ENCODE measurements around the gene PAPPA2. TPM values are rescaled to one million over a fixed set of nuclear protein-coding genes. Genes with fewer than 3 reads are reported as not detected.

Gene PAPPA2
- total RNA-seq, 1 donor from 2014 or later: not detected

DNA sequence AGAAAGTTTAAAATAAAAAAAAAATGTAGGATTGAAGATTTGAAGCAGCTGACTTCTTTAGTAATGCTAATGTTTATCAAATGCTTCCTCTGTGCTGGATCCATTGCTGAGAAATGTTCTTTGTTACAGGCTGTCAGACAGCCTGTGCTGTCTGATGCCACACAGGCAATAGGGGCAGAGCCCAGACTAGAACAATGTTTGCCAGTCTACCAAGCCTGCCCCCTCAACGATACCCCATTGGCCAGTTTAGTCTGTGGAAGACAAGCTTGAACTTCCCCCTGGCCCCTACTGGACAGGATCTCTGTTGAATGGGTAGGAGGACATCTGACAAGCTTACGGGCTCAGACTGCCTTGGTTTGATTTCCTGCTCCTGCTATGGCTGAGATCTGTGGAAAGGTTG, 79.4 kb downstream of the PAPPA2 start:
- Mint-ChIP-seq H3K4me3 (no peak overlapping the region), H3K36me3 (ENCODE audit: low read depth) (no peaks in the 10 kb centered on the region), H3K27me3 (peaks cover 2% of the 10 kb centered on the region), H3K9me3 (no peaks in the 10 kb centered on the region), H3K27ac (no peak overlapping the region), H3K4me1 (no peaks in the 10 kb centered on the region)
- ChIA-PET CTCF (no interaction called here), POLR2A (no interaction called here)
- no peak for ATAC-seq (ENCODE audit: low read depth)
- no peak for DNase-seq
- intact Hi-C loops (cut with micrococcal nuclease): no loop called here
- TF ChIP-seq, protein P1, sequence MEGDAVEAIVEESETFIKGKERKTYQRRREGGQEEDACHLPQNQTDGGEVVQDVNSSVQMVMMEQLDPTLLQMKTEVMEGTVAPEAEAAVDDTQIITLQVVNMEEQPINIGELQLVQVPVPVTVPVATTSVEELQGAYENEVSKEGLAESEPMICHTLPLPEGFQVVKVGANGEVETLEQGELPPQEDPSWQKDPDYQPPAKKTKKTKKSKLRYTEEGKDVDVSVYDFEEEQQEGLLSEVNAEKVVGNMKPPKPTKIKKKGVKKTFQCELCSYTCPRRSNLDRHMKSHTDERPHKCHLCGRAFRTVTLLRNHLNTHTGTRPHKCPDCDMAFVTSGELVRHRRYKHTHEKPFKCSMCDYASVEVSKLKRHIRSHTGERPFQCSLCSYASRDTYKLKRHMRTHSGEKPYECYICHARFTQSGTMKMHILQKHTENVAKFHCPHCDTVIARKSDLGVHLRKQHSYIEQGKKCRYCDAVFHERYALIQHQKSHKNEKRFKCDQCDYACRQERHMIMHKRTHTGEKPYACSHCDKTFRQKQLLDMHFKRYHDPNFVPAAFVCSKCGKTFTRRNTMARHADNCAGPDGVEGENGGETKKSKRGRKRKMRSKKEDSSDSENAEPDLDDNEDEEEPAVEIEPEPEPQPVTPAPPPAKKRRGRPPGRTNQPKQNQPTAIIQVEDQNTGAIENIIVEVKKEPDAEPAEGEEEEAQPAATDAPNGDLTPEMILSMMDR (IDR thresholded peaks at IDR 0.05): no peak

DNA sequence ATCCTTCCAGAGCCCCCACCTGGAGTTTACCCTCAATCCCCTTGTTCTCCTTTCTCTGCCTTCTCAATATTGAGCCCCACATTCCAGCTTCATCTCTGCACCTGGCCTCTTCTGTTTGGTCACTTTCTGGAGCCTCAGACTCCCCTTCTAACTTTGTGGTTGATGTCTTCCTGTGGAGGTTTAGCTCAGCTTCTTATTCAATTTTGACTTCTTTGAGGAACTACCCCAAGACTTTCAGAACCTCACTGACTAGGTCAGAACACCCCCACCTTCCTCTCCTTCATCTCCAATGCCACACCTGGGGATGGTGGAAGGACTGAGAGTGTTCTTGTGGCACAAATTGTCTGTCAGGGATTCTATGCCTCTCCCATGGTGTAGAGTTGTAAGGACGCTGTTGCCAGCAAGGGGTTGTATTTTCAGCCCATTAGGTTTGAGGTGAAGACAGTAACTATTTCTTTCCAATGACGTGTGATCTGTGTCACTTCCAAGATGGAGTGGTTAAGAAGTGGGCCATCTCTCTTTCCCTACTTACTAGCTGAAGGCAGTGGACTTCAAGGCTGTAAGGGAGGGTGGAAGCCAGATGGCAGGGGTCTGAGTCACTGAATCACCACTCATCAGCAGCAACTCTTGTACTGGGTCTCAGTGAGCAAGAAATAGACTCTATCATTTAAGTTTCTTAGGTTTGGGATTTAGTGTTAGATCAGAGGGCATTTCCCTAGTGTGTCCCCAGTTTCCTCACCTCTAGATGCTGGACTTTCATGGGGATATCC, 80.6 kb downstream of the PAPPA2 start:
- no peak overlapping the region for H3K4me3 Mint-ChIP-seq

DNA sequence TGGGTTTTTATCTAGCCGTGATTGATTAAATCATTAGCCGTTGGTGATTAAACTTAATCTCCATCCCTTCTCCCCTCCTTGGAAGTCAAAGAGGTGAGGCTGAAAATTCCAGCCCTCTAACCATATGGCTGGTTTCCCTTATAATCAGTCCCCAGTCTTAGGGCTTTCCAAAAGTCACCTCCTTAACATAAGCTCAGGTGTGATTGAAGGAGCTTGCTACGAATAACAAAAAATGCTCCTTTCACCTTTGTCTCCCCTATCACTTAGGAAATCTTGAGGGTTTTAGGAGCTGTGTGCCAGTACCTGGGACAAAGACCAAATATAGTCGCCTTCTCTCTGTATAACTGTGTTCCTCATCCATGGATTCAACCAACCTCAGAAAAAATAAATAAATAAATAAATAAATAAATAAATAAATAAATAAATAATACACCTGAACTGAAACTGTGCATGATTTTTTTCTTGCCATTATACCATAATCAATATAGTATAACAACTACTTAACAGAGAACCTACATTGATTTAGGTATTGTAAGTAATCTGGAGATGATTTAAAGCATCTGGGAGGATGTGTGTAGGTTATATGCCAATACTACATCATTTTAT, 82.2 kb downstream of the PAPPA2 start:
- POLR2A ChIA-PET: no interaction called here
- Mint-ChIP-seq H3K27me3 (peaks cover 7% of the 10 kb centered on the region), H3K27ac (no peak overlapping the region), H3K4me3 (no peak overlapping the region), H3K9me3 (no peaks in the 10 kb centered on the region), H3K36me3 (ENCODE audit: low read depth) (no peaks in the 10 kb centered on the region), H3K4me1 (no peaks in the 10 kb centered on the region)
- ATAC-seq (ENCODE audit: low read depth): no peak
- no peak for DNase-seq
- CTCF ChIA-PET: no interaction called here
- intact Hi-C loops (cut with micrococcal nuclease): no loop called here
- TF ChIP-seq, protein P1 (IDR thresholded peaks at IDR 0.05): no peak

More for the DNA sequence above, 80.6 kb downstream of the PAPPA2 start:
- ChIA-PET POLR2A (no interaction called here), CTCF (no interaction called here)
- intact Hi-C loops (cut with micrococcal nuclease): no loop called here
- Mint-ChIP-seq H3K9me3 (no peaks in the 10 kb centered on the region), H3K27ac (no peak overlapping the region), H3K36me3 (ENCODE audit: low read depth) (no peaks in the 10 kb centered on the region), H3K4me1 (no peaks in the 10 kb centered on the region), H3K27me3 (peaks cover 7% of the 10 kb centered on the region)
- TF ChIP-seq, protein P1 (IDR thresholded peaks at IDR 0.05): no peak
- DNase-seq (no peak), ATAC-seq (ENCODE audit: low read depth) (no peak)

DNA sequence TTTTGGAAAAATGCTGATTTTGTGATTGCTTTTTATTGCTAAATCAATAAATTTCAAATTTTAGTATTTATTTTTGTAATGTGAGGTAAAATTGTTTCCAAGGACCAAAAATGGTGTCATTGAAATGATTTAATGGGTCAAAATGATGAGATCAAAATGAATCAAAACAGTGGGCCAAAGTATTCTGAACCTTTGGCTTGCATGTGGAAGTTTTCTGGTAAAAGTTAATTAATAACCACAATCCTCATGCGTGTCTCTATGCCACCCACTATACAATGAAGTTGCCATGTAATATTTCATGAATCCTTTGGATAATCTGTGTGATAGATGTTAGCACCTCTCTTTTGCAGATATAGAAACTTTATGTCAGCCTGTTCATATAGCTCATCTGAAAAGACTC, 83.8 kb downstream of the PAPPA2 start:
- Mint-ChIP-seq H3K4me3 (no peak overlapping the region), H3K36me3 (ENCODE audit: low read depth) (no peaks in the 10 kb centered on the region), H3K9me3 (no peaks in the 10 kb centered on the region), H3K27me3 (peaks cover 14% of the 10 kb centered on the region), H3K4me1 (no peaks in the 10 kb centered on the region), H3K27ac (no peak overlapping the region)
- ATAC-seq (ENCODE audit: low read depth) (no peak), DNase-seq (no peak)
- intact Hi-C loops (cut with micrococcal nuclease): no loop called here
- ChIA-PET POLR2A (no interaction called here), CTCF (no interaction called here)
- TF ChIP-seq, protein P1 (IDR thresholded peaks at IDR 0.05): no peak

DNA sequence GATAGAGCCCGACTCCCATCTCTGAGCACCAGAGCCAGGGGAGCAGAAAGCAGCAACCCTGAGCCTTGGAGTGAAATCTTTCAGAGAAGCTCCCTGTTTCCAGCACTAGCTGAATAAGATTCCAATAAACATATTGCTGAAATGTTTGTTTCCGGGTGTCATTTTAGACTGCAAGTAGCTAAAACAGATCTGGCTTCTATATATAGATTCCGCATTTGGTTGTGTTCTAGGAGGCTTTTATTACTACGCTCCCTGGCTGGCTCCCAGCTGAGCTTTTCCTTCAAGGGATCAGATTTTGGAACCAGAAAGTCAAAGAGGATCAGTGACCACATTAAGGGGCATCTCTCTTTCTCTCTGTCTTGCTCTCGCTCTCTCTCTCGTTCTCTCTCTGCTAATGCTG, 88.2 kb downstream of the PAPPA2 start:
- DNase-seq (no peak), ATAC-seq (ENCODE audit: low read depth) (no peak)
- ChIA-PET CTCF (interaction anchor here (0.8 kb wide), 1 partner anchor 9 kb away, joined by 4 read pairs; no protein-coding TSS in a partner anchor), POLR2A (no interaction called here)
- no peaks in the 10 kb centered on the region for H3K4me1 Mint-ChIP-seq
- intact Hi-C loops (cut with micrococcal nuclease): no loop called here
- H3K9me3 Mint-ChIP-seq: no peaks in the 10 kb centered on the region
- H3K27ac Mint-ChIP-seq: no peak overlapping the region
- H3K36me3 Mint-ChIP-seq (ENCODE audit: low read depth): no peaks in the 10 kb centered on the region
- no peak overlapping the region for H3K4me3 Mint-ChIP-seq
- H3K27me3 Mint-ChIP-seq: peaks cover 30% of the 10 kb centered on the region
- TF ChIP-seq, protein P1 (IDR thresholded peaks at IDR 0.05): no peak
